Stimulated activated CD4-positive, alpha-beta T cell treated with anti-CD3 and anti-CD28 coated beads, Interleukin-1b, Interleukin-23, amount 100 ng/mL, for 48 hours (primary cell): ENCODE results near the gene ZNF235.
"Not testable (repeated sequence)": the region's sequence is repeated elsewhere in the genome, so short reads cannot be mapped to it uniquely, and the experiment has no call there.

Source experiments
- DNase-seq: peaks from one replicate; pipeline ENCODE4 v3.0.0-alpha.2; 2020

The ZNF235 gene

GRCh38 chr19:44304659-44305193 lies at the start of gene ZNF235:
TSS of gene ZNF235 (minus strand) at chr19:44305025. CDS start at chr19:44303404, 1,621 bp downstream.
- peak; percentile 83 for DNase-seq

- no peak for DNase-seq
Observed at GRCh38 chr19:44346556-44346955, 41.7 kb upstream of the ZNF235 start.

- no peak for DNase-seq
Observed at GRCh38 chr19:44345959-44346358, 41.1 kb upstream of the ZNF235 start.

GRCh38 chr19:44344255-44344654 lies 39.4 kb upstream of the ZNF235 start:
- DNase-seq, result no peak

- no peak for DNase-seq
Observed at GRCh38 chr19:44341794-44342193, 37.0 kb upstream of the ZNF235 start.

- not testable (repeated sequence) for DNase-seq
Observed at GRCh38 chr19:44334639-44335038, 29.8 kb upstream of the ZNF235 start.

- DNase-seq, result no peak
Observed at GRCh38 chr19:44332145-44332544, 27.3 kb upstream of the ZNF235 start.

GRCh38 chr19:44315883-44316282 lies 11.1 kb upstream of the ZNF235 start:
- DNase-seq, result no peak

- DNase-seq, result no peak
Observed at GRCh38 chr19:44313231-44313630, 8.4 kb upstream of the ZNF235 start.

GRCh38 chr19:44308011-44308410 lies 3.2 kb upstream of the ZNF235 start:
- no peak for DNase-seq

GRCh38 chr19:44306283-44306682 lies 1.5 kb upstream of the ZNF235 start:
- DNase-seq, result no peak

- no peak for DNase-seq
Observed at GRCh38 chr19:44305457-44305856, 632 bp upstream of the ZNF235 start.

GRCh38 chr19:44303976-44304568 lies 753 bp downstream of the ZNF235 start:
- DNase-seq, result no peak

GRCh38 chr19:44303320-44303719 lies 1.5 kb downstream of the ZNF235 start:
- DNase-seq, result no peak

GRCh38 chr19:44284968-44285367 lies 19.9 kb downstream of the ZNF235 start:
- no peak for DNase-seq

GRCh38 chr19:44282846-44283245 lies 22.0 kb downstream of the ZNF235 start:
- DNase-seq, result no peak

GRCh38 chr19:44280916-44281315 lies 23.9 kb downstream of the ZNF235 start:
- no peak for DNase-seq

GRCh38 chr19:44278181-44278690 lies 26.6 kb downstream of the ZNF235 start:
- DNase-seq, result no peak

GRCh38 chr19:44277331-44277730 lies 27.5 kb downstream of the ZNF235 start:
- no peak for DNase-seq

GRCh38 chr19:44260695-44261446 lies 44.0 kb downstream of the ZNF235 start:
- no peak for DNase-seq

- no peak for DNase-seq
Observed at GRCh38 chr19:44260343-44260681, 44.5 kb downstream of the ZNF235 start.

- no peak for DNase-seq
Observed at GRCh38 chr19:44258835-44259413, 45.9 kb downstream of the ZNF235 start.

- no peak for DNase-seq
Observed at GRCh38 chr19:44258136-44258535, 46.7 kb downstream of the ZNF235 start.
